Activated T-helper 9 cell treated with anti-CD3 and anti-CD28 coated beads, Interleukin-2, amount 50 U/mL, for 16 hours (primary cell): ENCODE results near the gene TEX12.

Experiments used
- DNase-seq: peaks from one replicate; pipeline ENCODE4 v3.0.0-alpha.2; 2020; ENCODE audit warnings: low read depth

TEX12 gene

GRCh38 chr11:112212710-112213109 lies 45.5 kb downstream of the TEX12 start:
- DNase-seq = no peak

GRCh38 chr11:112213753-112214152 lies 46.6 kb downstream of the TEX12 start:
- no peak for DNase-seq

GRCh38 chr11:112215621-112216020 lies 48.4 kb downstream of the TEX12 start:
- no peak for DNase-seq

- no peak for DNase-seq
Measured at GRCh38 chr11:112216561-112217105, 49.5 kb downstream of the TEX12 start.

- no peak for DNase-seq
Measured at GRCh38 chr11:112219476-112220232, 52.5 kb downstream of the TEX12 start.

- no peak for DNase-seq
Measured at GRCh38 chr11:112221274-112221835, 54.2 kb downstream of the TEX12 start.
